OCI-LY1 (cell line): ENCODE measurements around the gene E4F1.

Experiments used
- H2AFZ ChIP-seq: fragments of 200-600 bp; sonication (generic), shearing (Covaris generic); 2 replicates; pipeline ENCODE4 v1.6.0; 2014; ENCODE audit warnings: antibody characterized with exemption, mild to moderate bottlenecking, low read length
- H3F3A ChIP-seq: fragments of 200-600 bp; sonication (generic), shearing (Covaris generic); 2 replicates; pipeline ENCODE4 v1.6.0; 2014; ENCODE audit warnings: mild to moderate bottlenecking, antibody characterized with exemption, low read length, moderate library complexity; ENCODE audit not compliant: insufficient read depth
- H3K27ac ChIP-seq: fragments of 200-600 bp; sonication (generic); 2 replicates; pipeline ENCODE4 v1.5.1; 2014; ENCODE audit warnings: low read length, mixed run types, mild to moderate bottlenecking, low read depth; ENCODE audit not compliant: poor library complexity, severe bottlenecking
- H3K27me3 ChIP-seq: fragments of 200-600 bp; sonication (generic); 2 replicates; pipeline ENCODE4 v1.6.0; 2014; ENCODE audit warnings: antibody characterized with exemption, mild to moderate bottlenecking, low read length, moderate library complexity; ENCODE audit not compliant: insufficient read depth
- H3K36me3 ChIP-seq: fragments of 200-600 bp; sonication (generic); 2 replicates; pipeline ENCODE4 v1.6.1; 2014; ENCODE audit warnings: mild to moderate bottlenecking, antibody characterized with exemption, low read length, moderate library complexity, mixed read lengths; ENCODE audit not compliant: insufficient read depth
- H3K4me1 ChIP-seq: fragments of 200-600 bp; sonication (generic); 2 replicates; pipeline ENCODE4 v1.5.1; 2014; ENCODE audit warnings: mild to moderate bottlenecking, low read length, moderate library complexity; ENCODE audit not compliant: insufficient read depth, severe bottlenecking
- H3K4me2 ChIP-seq: fragments of 200-600 bp; sonication (generic), shearing (Covaris generic); 2 replicates; pipeline ENCODE4 v1.6.1; 2014; ENCODE audit warnings: low read length
- H3K4me3 ChIP-seq: fragments of 200-600 bp; sonication (generic); 2 replicates; pipeline ENCODE4 v1.5.1; 2014; ENCODE audit warnings: low read length, low read depth, mild to moderate bottlenecking, mixed read lengths; ENCODE audit not compliant: poor library complexity, severe bottlenecking
- H3K79me2 ChIP-seq: fragments of 200-600 bp; shearing (Covaris generic); 2 replicates; pipeline ENCODE4 v1.6.1; 2016; ENCODE audit warnings: mixed run types, low read length, mixed read lengths; ENCODE audit not compliant: insufficient read depth
- H3K9ac ChIP-seq: fragments of 200-600 bp; sonication (generic), shearing (Covaris generic); 2 replicates; pipeline ENCODE4 v1.6.1; 2014; ENCODE audit warnings: mild to moderate bottlenecking, low read length, mixed read lengths
- H3K9me2 ChIP-seq: fragments of 200-600 bp; sonication (generic), shearing (Covaris generic); 2 replicates; pipeline ENCODE4 v1.6.1; 2014; ENCODE audit warnings: low read depth, mild to moderate bottlenecking, low read length, mixed read lengths
- H3K9me3 ChIP-seq: fragments of 200-600 bp; shearing (Covaris generic); 2 replicates; pipeline ENCODE4 v1.6.1; 2014; ENCODE audit warnings: low read length, mixed read lengths
- H4K20me1 ChIP-seq: fragments of 200-600 bp; sonication (generic), shearing (Covaris generic); 2 replicates; pipeline ENCODE4 v1.6.0; 2016; ENCODE audit warnings: mild to moderate bottlenecking, low read length; ENCODE audit not compliant: insufficient read depth
- CTCF ChIP-seq: fragments of 200-600 bp; sonication (generic), shearing (Covaris generic); IDR thresholded peaks from 2 replicates; pipeline ENCODE4 v1.5.1; 2017; ENCODE audit warnings: mild to moderate bottlenecking, antibody characterized with exemption, low read length, moderate library complexity, mixed read lengths
- EZH2 ChIP-seq: fragments of 200-600 bp; sonication (generic), shearing (Covaris generic); IDR thresholded peaks from 2 replicates; pipeline ENCODE4 v1.8.0; 2017; ENCODE audit warnings: borderline replicate concordance, mixed run types, mild to moderate bottlenecking, antibody characterized with exemption, low read length, moderate library complexity, mixed read lengths

Gene E4F1

GRCh38 chr16:2198283-2198682, 25.1 kb upstream of the E4F1 start:
- Histone ChIP-seq H3K79me2 (no peaks in the 10 kb centered on the region), H2AFZ (no peak overlapping the region), H3K9ac (no peak overlapping the region), H3K4me1 (peaks cover 3% of the 10 kb centered on the region), H4K20me1 (no peaks in the 10 kb centered on the region), H3K9me3 (no peaks in the 10 kb centered on the region), H3K4me3 (no peak overlapping the region), H3K27me3 (peaks cover 31% of the 10 kb centered on the region; the same call in 1 of the 2 replicates), H3K36me3 (no peaks in the 10 kb centered on the region), H3K9me2 (no peaks in the 10 kb centered on the region), H3K27ac (no peak overlapping the region), H3F3A (no peaks in the 10 kb centered on the region), H3K4me2 (no peak overlapping the region)
- no peak for TF ChIP-seq CTCF
- no peak for TF ChIP-seq EZH2

GRCh38 chr16:2199095-2199494, 24.3 kb upstream of the E4F1 start:
- H3K4me1 ChIP-seq, result peaks cover 3% of the 10 kb centered on the region
- no peak overlapping the region for H3K27ac ChIP-seq
- no peak overlapping the region for H2AFZ ChIP-seq
- H3K27me3 ChIP-seq, result peaks cover 31% of the 10 kb centered on the region; the same call in 1 of the 2 replicates
- H3K36me3 ChIP-seq, result no peaks in the 10 kb centered on the region
- TF ChIP-seq CTCF (no peak), EZH2 (no peak)
- no peak overlapping the region for H3K4me2 ChIP-seq
- no peaks in the 10 kb centered on the region for H3F3A ChIP-seq
- H3K79me2 ChIP-seq, result no peaks in the 10 kb centered on the region
- H3K4me3 ChIP-seq, result no peak overlapping the region
- no peaks in the 10 kb centered on the region for H3K9me3 ChIP-seq
- H3K9ac ChIP-seq, result no peak overlapping the region
- H3K9me2 ChIP-seq, result no peaks in the 10 kb centered on the region
- no peaks in the 10 kb centered on the region for H4K20me1 ChIP-seq

DNA sequence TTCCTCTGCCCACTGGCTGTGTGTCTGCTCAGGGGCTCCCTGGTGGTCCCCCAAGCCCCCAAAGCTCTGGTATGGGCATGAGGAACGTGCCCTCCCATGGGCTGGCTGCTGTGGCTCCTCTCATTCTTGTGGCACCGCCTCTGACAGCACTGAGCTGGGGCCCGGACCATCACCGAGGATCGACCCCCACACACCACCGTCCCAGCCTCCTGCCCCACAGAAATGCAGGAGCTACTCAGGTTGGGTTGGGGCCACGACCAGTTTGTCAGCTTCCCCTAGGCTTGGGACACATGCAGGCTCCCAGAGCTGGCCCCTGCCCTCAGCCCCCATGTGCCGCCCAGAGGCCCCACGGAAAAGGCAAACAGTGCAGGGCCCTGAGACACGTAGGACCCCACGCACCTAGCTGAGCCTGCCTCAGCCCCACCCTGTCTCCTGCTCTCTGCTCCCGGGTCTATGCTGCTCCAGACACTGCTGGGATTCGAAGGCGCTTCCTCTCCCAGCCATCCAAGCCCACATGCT, 23.7 kb upstream of the E4F1 start:
- H3K4me1 ChIP-seq, result peaks cover 6% of the 10 kb centered on the region
- no peak overlapping the region for H3K27ac ChIP-seq
- no peaks in the 10 kb centered on the region for H3K9me2 ChIP-seq
- H4K20me1 ChIP-seq, result no peaks in the 10 kb centered on the region
- H3K4me2 ChIP-seq, result no peak overlapping the region
- no peaks in the 10 kb centered on the region for H3K36me3 ChIP-seq
- no peaks in the 10 kb centered on the region for H3K9me3 ChIP-seq
- H3F3A ChIP-seq, result no peaks in the 10 kb centered on the region
- TF ChIP-seq CTCF (no peak), EZH2 (no peak)
- no peaks in the 10 kb centered on the region for H3K79me2 ChIP-seq
- H3K9ac ChIP-seq, result no peak overlapping the region
- H3K27me3 ChIP-seq, result peaks cover 31% of the 10 kb centered on the region; the same call in 1 of the 2 replicates
- no peak overlapping the region for H2AFZ ChIP-seq
- no peak overlapping the region for H3K4me3 ChIP-seq
